Mesendoderm (in vitro differentiated cells): ENCODE results near the gene HTR3A.
A peak's percentile ranks its signal among the peaks of the same experiment; 100 is the strongest.

Experiments used
- DNase-seq: peaks from one replicate; pipeline ENCODE4 v3.0.0; 2013
- H2AK5ac ChIP-seq: 2 replicates; pipeline ENCODE4 v1.6.1; 2013; ENCODE audit warnings: low read length, inconsistent platforms
- H2BK120ac ChIP-seq: 2 replicates; pipeline ENCODE4 v1.6.1; 2013; ENCODE audit warnings: low read depth, mild to moderate bottlenecking, low read length, moderate library complexity, mixed read lengths
- H2BK15ac ChIP-seq: replicated peaks from 2 replicates; pipeline ENCODE4 v1.6.1; 2013; ENCODE audit warnings: low read depth, mild to moderate bottlenecking, moderate library complexity
- H2BK5ac ChIP-seq: 2 replicates; pipeline ENCODE4 v1.6.1; 2013; ENCODE audit warnings: low read length, inconsistent platforms
- H3K18ac ChIP-seq: 2 replicates; pipeline ENCODE4 v1.6.1; 2013; ENCODE audit warnings: mild to moderate bottlenecking, low read length, mixed read lengths
- H3K23ac ChIP-seq: one replicate; pipeline ENCODE4 v1.6.1; 2013; ENCODE audit warnings: low read length
- H3K27ac ChIP-seq: 2 replicates; pipeline ENCODE4 v1.5.1; 2013; ENCODE audit warnings: low read depth, mild to moderate bottlenecking, inconsistent platforms, low read length, moderate library complexity
- H3K27me3 ChIP-seq: 2 replicates; pipeline ENCODE4 v1.6.1; 2013; ENCODE audit warnings: low read length, control low read depth, mild to moderate bottlenecking, inconsistent platforms; ENCODE audit not compliant: insufficient read depth, poor library complexity
- H3K36me3 ChIP-seq: 2 replicates; pipeline ENCODE4 v1.6.1; 2013; ENCODE audit warnings: low read length, inconsistent platforms; ENCODE audit not compliant: control insufficient read depth, insufficient read depth
- H3K4ac ChIP-seq: one replicate; pipeline ENCODE4 v1.6.1; 2013; ENCODE audit warnings: low read depth, mild to moderate bottlenecking, low read length, moderate library complexity
- H3K4me1 ChIP-seq: 2 replicates; pipeline ENCODE4 v1.6.1; 2013; ENCODE audit warnings: low read depth, low read length, inconsistent platforms; ENCODE audit not compliant: control insufficient read depth
- H3K4me2 ChIP-seq: 2 replicates; pipeline ENCODE4 v1.6.1; 2013; ENCODE audit warnings: low read length
- H3K4me3 ChIP-seq: 2 replicates; pipeline ENCODE4 v1.5.1; 2013; ENCODE audit warnings: mild to moderate bottlenecking, low read length
- H3K56ac ChIP-seq: one replicate; pipeline ENCODE4 v1.6.1; 2013; ENCODE audit warnings: low read length
- H3K79me1 ChIP-seq: 2 replicates; pipeline ENCODE4 v1.6.1; 2013; ENCODE audit warnings: low read length, inconsistent platforms
- H3K79me2 ChIP-seq: 2 replicates; pipeline ENCODE4 v1.6.1; 2013; ENCODE audit warnings: mild to moderate bottlenecking, low read length; ENCODE audit not compliant: control insufficient read depth, insufficient read depth
- H3K9ac ChIP-seq: 2 replicates; pipeline ENCODE4 v1.6.1; 2013; ENCODE audit warnings: low read length, inconsistent platforms
- H4K5ac ChIP-seq: one replicate; pipeline ENCODE4 v1.6.1; 2013; ENCODE audit warnings: low read length
- H4K8ac ChIP-seq: one replicate; pipeline ENCODE4 v1.6.1; 2013; ENCODE audit warnings: low read depth, mild to moderate bottlenecking, control low read depth, low read length, moderate library complexity
- WGBS: extraction: QIAGEN DNeasy Blood & Tissue Kit; methylation state at CpG from one replicate; pipeline ENCODE4 v1.1.7; 2013; ENCODE audit warnings: low lambda C conversion rate, missing lambda C conversion rate; ENCODE audit not compliant: insufficient coverage; ENCODE audit errors: extremely low coverage; 5-methylcytosine and 5-hydroxymethylcytosine counted together

Gene HTR3A

DNA sequence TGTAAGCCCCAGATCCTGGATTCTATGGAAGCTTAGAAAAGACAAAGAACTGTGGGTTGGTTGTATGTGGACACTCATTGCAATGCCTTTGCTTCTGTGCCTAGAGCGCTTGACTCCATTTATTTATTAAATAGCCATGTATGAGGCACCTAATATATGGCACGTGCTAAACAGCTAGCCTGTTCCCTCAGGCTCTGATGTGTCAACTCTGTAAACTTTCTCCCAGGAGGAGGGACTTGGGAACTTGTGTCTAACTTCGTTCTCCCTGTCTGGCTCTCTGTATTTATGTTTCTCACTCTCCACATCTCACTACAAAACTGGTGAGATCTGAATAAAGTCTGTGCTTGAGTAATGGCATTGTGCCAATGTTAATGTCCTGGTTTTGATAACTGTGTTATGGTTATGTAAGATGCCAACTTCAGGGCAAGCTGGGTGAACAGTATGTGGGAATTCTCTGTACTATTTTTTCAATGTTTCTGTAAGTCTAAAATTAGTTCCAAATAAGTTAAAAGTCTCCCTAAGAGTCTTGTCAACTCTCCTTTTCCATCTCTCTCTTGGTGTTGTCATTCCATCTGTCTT, 50.5 kb downstream of the HTR3A start:
- Histone ChIP-seq H4K8ac (no peak overlapping the region), H3K36me3 (no peaks in the 10 kb centered on the region), H4K5ac (no peak overlapping the region), H3K4ac (no peak overlapping the region), H2BK120ac (no peak overlapping the region), H2BK5ac (no peak overlapping the region), H2AK5ac (no peak overlapping the region), H3K56ac (no peak overlapping the region), H3K79me1 (no peaks in the 10 kb centered on the region), H3K79me2 (no peaks in the 10 kb centered on the region), H3K4me1 (no peaks in the 10 kb centered on the region), H3K4me3 (no peak overlapping the region), H3K4me2 (no peak overlapping the region), H3K27me3 (no peaks in the 10 kb centered on the region), H2BK15ac (no peak overlapping the region), H3K23ac (no peak overlapping the region), H3K27ac (no peak overlapping the region), H3K9ac (no peak overlapping the region), H3K18ac (no peak overlapping the region)
- WGBS = no CpG with 5 or more reads among the region's 3 CpGs
- DNase-seq = no peak

DNA sequence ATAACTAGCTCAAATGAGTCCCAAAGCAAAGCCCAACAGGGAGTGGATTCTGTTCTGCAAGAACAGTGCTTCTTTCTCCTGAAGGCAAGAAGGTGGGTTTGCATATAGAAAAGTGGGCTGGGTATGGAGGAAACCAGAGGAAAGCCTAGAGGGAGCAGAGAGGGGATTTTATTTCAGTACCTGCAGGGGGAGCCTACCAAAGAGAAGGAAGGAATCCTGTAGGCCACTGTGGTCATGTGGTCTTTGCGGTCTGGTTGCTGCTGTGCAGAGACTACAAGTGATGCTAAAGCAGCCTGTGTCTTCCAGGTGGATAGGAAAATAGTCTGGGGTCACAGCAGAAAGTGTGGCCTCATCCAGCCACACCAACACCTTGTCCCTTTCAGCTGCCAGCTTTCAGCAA, 51.4 kb downstream of the HTR3A start:
- Histone ChIP-seq H2BK5ac (no peak overlapping the region), H2BK120ac (no peak overlapping the region), H2AK5ac (no peak overlapping the region), H3K79me1 (no peaks in the 10 kb centered on the region), H3K23ac (no peak overlapping the region), H3K4me1 (no peaks in the 10 kb centered on the region), H3K27ac (no peak overlapping the region), H3K4me3 (no peak overlapping the region), H3K4ac (no peak overlapping the region), H2BK15ac (no peak overlapping the region), H3K9ac (no peak overlapping the region), H3K56ac (no peak overlapping the region), H4K5ac (no peak overlapping the region), H4K8ac (no peak overlapping the region), H3K27me3 (no peaks in the 10 kb centered on the region), H3K79me2 (no peaks in the 10 kb centered on the region), H3K36me3 (no peaks in the 10 kb centered on the region), H3K18ac (no peak overlapping the region), H3K4me2 (no peak overlapping the region)
- no CpG with 5 or more reads among the region's 1 CpG for WGBS
- peak; percentile 83 for DNase-seq

DNA sequence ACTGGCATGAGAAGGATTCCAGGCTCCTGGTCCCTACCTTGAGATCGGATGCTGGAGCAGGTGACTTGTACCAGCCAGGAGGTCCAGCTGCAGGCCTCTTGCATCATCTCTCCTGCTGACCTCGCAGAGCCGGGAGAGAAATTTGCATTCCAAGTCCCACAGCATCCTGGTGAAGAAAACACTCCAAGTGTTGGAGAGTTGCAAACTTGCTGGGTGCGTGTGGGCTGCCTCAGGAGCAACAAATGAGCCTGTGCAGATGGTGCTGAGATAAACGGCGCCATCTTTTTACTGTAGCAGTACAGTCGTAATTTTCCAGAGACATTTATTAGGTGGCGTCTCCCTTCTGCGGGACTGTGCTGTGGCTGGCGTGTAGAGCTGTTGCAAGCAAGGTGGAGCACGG, 52.5 kb downstream of the HTR3A start:
- H2BK15ac ChIP-seq = no peak overlapping the region
- H3K4ac ChIP-seq = no peak overlapping the region
- no peak overlapping the region for H4K5ac ChIP-seq
- no peak overlapping the region for H3K9ac ChIP-seq
- H3K56ac ChIP-seq = no peak overlapping the region
- no peaks in the 10 kb centered on the region for H3K79me1 ChIP-seq
- H2BK5ac ChIP-seq = no peak overlapping the region
- H3K36me3 ChIP-seq = no peaks in the 10 kb centered on the region
- no peak overlapping the region for H4K8ac ChIP-seq
- DNase-seq = no peak
- no peak overlapping the region for H3K23ac ChIP-seq
- H3K4me1 ChIP-seq = no peaks in the 10 kb centered on the region
- no peak overlapping the region for H2BK120ac ChIP-seq
- no peak overlapping the region for H2AK5ac ChIP-seq
- no peak overlapping the region for H3K4me2 ChIP-seq
- H3K27me3 ChIP-seq = no peaks in the 10 kb centered on the region
- no peak overlapping the region for H3K18ac ChIP-seq
- H3K4me3 ChIP-seq = no peak overlapping the region
- H3K27ac ChIP-seq = no peak overlapping the region
- no CpG with 5 or more reads among the region's 11 CpGs for WGBS
- no peaks in the 10 kb centered on the region for H3K79me2 ChIP-seq

DNA sequence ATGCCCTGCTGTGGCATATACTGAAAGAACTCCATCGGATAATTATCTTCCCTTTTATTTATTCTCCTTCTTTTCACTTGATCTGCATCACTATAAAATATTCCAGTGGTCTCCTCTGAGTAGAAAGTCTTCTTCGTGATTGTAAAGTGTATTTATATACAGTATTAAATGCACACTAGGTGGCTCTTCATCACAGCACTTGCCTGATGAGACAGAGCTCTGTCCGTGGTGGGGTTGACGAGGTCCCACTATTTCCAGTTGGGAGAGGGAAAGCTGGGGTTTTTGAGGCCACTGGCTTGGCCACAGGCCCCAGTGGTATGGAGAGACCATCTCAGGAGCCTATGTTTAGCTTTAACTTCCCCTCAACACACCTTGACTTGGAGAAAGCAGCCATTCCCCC, 53.0 kb downstream of the HTR3A start:
- Histone ChIP-seq H3K4me2 (no peak overlapping the region), H3K79me1 (no peaks in the 10 kb centered on the region), H4K5ac (no peak overlapping the region), H3K23ac (no peak overlapping the region), H3K18ac (no peak overlapping the region), H3K36me3 (no peaks in the 10 kb centered on the region), H2BK5ac (no peak overlapping the region), H4K8ac (no peak overlapping the region), H3K79me2 (no peaks in the 10 kb centered on the region), H3K56ac (no peak overlapping the region), H3K27me3 (no peaks in the 10 kb centered on the region), H3K27ac (no peak overlapping the region), H2BK15ac (no peak overlapping the region), H3K9ac (no peak overlapping the region), H3K4me1 (no peaks in the 10 kb centered on the region), H2AK5ac (no peak overlapping the region), H2BK120ac (no peak overlapping the region), H3K4ac (no peak overlapping the region), H3K4me3 (no peak overlapping the region)
- no peak for DNase-seq
- no CpG with 5 or more reads among the region's 4 CpGs for WGBS

DNA sequence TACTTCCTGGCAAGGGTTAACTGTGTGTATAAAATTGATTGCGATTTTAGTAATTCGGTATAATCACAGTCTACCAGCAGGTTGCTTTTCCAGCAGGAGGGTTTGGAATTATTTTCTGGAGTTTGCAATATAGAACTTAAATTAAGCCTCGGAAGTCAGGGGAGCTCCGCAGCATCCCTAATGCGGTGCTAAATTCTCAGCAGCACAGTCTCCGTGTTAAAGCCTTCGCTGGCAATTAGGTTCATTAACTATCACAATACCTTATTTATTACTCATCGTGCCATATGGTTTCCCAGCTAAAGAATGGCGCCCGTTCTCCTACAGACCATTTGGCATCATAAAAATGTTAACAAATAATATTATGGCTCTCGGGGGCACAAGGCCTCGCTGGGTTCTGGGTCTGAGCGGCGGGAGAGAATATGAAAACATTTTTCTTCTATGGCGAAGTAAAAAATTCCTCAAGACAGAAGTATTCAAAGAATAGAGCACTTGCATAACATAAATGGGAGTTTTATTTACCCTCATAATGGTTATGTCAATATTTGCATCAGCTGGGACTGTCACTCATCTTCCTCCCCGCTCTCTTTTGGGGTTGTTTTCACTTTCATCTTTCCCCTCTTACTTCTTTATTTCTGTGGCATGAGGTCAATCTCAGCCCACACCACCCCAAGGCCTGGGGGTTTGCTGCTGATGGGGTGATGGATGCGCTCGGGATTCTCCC, 56.5 kb downstream of the HTR3A start:
- no peak overlapping the region for H3K4me3 ChIP-seq
- no peaks in the 10 kb centered on the region for H3K79me1 ChIP-seq
- H2AK5ac ChIP-seq = no peak overlapping the region
- no peak overlapping the region for H3K18ac ChIP-seq
- DNase-seq = no peak
- H2BK5ac ChIP-seq = no peak overlapping the region
- H3K56ac ChIP-seq = no peak overlapping the region
- H3K36me3 ChIP-seq = no peaks in the 10 kb centered on the region
- H2BK15ac ChIP-seq = no peak overlapping the region
- no peak overlapping the region for H4K8ac ChIP-seq
- no peak overlapping the region for H3K23ac ChIP-seq
- no CpG with 5 or more reads among the region's 18 CpGs for WGBS
- no peak overlapping the region for H3K4me2 ChIP-seq
- H3K9ac ChIP-seq = no peak overlapping the region
- no peak overlapping the region for H3K4ac ChIP-seq
- H3K4me1 ChIP-seq = no peaks in the 10 kb centered on the region
- H3K27ac ChIP-seq = no peak overlapping the region
- H4K5ac ChIP-seq = no peak overlapping the region
- no peaks in the 10 kb centered on the region for H3K79me2 ChIP-seq
- no peak overlapping the region for H2BK120ac ChIP-seq
- H3K27me3 ChIP-seq = no peaks in the 10 kb centered on the region

DNA sequence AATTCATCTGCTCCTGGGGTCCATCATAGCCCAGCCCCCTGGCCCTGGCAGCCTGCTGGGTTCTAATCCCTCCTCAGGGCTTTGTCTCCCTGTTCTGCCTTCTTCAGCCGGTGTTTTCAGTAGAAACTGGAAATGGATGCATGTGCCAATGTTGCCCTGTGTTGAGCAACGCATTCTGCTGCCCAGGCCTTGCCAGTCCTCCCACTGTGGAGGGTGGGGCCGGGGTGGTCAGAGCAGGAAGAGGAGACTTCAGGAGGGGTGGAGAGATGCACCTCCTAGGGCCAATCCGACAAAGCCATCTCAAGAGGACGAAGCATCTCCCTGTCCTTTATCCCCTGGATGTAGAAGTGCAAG, 57.0 kb downstream of the HTR3A start:
- no peaks in the 10 kb centered on the region for H3K27me3 ChIP-seq
- H3K79me2 ChIP-seq = no peaks in the 10 kb centered on the region
- DNase-seq = no peak
- no peak overlapping the region for H4K5ac ChIP-seq
- H2BK15ac ChIP-seq = no peak overlapping the region
- H2BK120ac ChIP-seq = no peak overlapping the region
- H3K27ac ChIP-seq = no peak overlapping the region
- H3K23ac ChIP-seq = no peak overlapping the region
- no peaks in the 10 kb centered on the region for H3K36me3 ChIP-seq
- WGBS = no CpG with 5 or more reads among the region's 5 CpGs
- no peak overlapping the region for H2AK5ac ChIP-seq
- no peak overlapping the region for H2BK5ac ChIP-seq
- H3K4ac ChIP-seq = no peak overlapping the region
- H4K8ac ChIP-seq = no peak overlapping the region
- no peaks in the 10 kb centered on the region for H3K4me1 ChIP-seq
- no peaks in the 10 kb centered on the region for H3K79me1 ChIP-seq
- no peak overlapping the region for H3K56ac ChIP-seq
- H3K18ac ChIP-seq = no peak overlapping the region
- H3K4me3 ChIP-seq = no peak overlapping the region
- H3K4me2 ChIP-seq = no peak overlapping the region
- no peak overlapping the region for H3K9ac ChIP-seq
